Mesodermal cell (in vitro differentiated cells): Measurements from ENCODE around the gene MSGN1.
"Not testable (repeated sequence)": the region's sequence is repeated elsewhere in the genome, so short reads cannot be mapped to it uniquely, and the experiment has no call there.

Experiments used
- H3K27ac ChIP-seq: 2 replicates; pipeline ENCODE4 v1.7.0; 2013; ENCODE audit warnings: mild to moderate bottlenecking, low read depth, low read length, moderate library complexity; ENCODE audit not compliant: severe bottlenecking
- H3K36me3 ChIP-seq: 2 replicates; pipeline ENCODE4 v1.7.1; 2013; ENCODE audit warnings: mild to moderate bottlenecking, low read length, moderate library complexity; ENCODE audit not compliant: control insufficient read depth, insufficient read depth
- H3K4me1 ChIP-seq: one replicate; pipeline ENCODE4 v1.7.1; 2013; ENCODE audit warnings: mild to moderate bottlenecking, low read length; ENCODE audit not compliant: insufficient read depth, control insufficient read depth, poor library complexity, severe bottlenecking
- H3K4me3 ChIP-seq: 2 replicates; pipeline ENCODE4 v1.7.0; 2013; ENCODE audit warnings: low read length, control low read depth, mild to moderate bottlenecking; ENCODE audit not compliant: insufficient read depth, poor library complexity, severe bottlenecking; ENCODE audit errors: extremely low read depth
- H3K9me3 ChIP-seq: 2 replicates; pipeline ENCODE4 v1.7.1; 2013; ENCODE audit warnings: mild to moderate bottlenecking, low read length, moderate library complexity; ENCODE audit not compliant: control insufficient read depth
- WGBS, 2 experiments: methylation state at CpG; one replicate each; pipeline ENCODE4 v1.1.5; 2013; ENCODE audit warnings: missing lambda C conversion rate in 2 of 2; ENCODE audit not compliant: insufficient coverage in 2 of 2; 5-methylcytosine and 5-hydroxymethylcytosine counted together

Gene MSGN1

GRCh38 chr2:17822445-17823117 is 6.3 kb downstream of the MSGN1 start:
- Histone ChIP-seq H3K36me3 (no peaks in the 10 kb centered on the region), H3K9me3 (no peaks in the 10 kb centered on the region), H3K27ac (peak overlapping the region; percentile 62), H3K4me1 (peaks cover 12% of the 10 kb centered on the region), H3K4me3 (no peak overlapping the region)
- 60 to 90% methylated on average over 1 to 3 of the region's 4 CpGs for WGBS, 2 experiments

GRCh38 chr2:17823646-17824045 is 7.4 kb downstream of the MSGN1 start:
- WGBS, 2 experiments = 100% methylated on average over 1 of the region's 4 CpGs; no CpG with 5 or more reads in 1 of the 2 experiments
- peaks cover 12% of the 10 kb centered on the region for H3K4me1 ChIP-seq
- not testable (repeated sequence) for H3K4me3 ChIP-seq, H3K36me3 ChIP-seq, H3K27ac ChIP-seq, H3K9me3 ChIP-seq

- H3K4me3 ChIP-seq = no peak overlapping the region
- 48 to 55% methylated on average over 4 to 5 of the region's 5 CpGs for WGBS, 2 experiments
- H3K4me1 ChIP-seq = peaks cover 2% of the 10 kb centered on the region
- H3K9me3 ChIP-seq = no peaks in the 10 kb centered on the region
- no peaks in the 10 kb centered on the region for H3K36me3 ChIP-seq
- H3K27ac ChIP-seq = no peak overlapping the region
Measured at GRCh38 chr2:17827316-17827715, 11.1 kb downstream of the MSGN1 start.

DNA sequence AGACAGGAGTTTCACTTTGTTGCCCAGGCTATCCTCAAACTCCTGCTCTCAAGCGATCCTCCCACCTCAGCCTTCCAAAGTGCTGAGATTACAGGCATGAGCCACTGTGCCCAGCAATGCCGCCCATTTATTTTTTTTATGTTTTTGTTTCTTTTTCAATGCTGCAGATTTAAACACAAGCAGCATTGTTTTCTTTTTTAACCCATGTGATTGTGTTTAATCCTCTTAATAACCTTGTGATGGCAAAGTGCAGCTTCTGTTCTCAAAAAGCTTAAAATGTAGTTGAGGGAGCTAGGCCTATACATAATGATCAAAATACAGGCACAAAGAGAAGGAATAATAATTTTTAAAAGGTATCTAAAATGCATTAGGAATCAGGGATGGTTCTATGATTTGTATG is 11.5 kb downstream of the MSGN1 start:
- Histone ChIP-seq H3K27ac (no peak overlapping the region), H3K36me3 (no peaks in the 10 kb centered on the region), H3K4me3 (no peak overlapping the region), H3K9me3 (no peaks in the 10 kb centered on the region), H3K4me1 (no peaks in the 10 kb centered on the region)
- 100% methylated on average over 1 of the region's 2 CpGs; no CpG with 5 or more reads in 1 of the 2 experiments for WGBS, 2 experiments

GRCh38 chr2:17830053-17831034 is 14.1 kb downstream of the MSGN1 start:
- Histone ChIP-seq H3K27ac (no peak overlapping the region), H3K4me3 (no peak overlapping the region), H3K36me3 (no peaks in the 10 kb centered on the region), H3K4me1 (no peaks in the 10 kb centered on the region), H3K9me3 (no peaks in the 10 kb centered on the region)
- 16 to 17% methylated on average over 29 to 31 of the region's 37 CpGs for WGBS, 2 experiments

- H3K4me1 ChIP-seq = no peaks in the 10 kb centered on the region
- no peaks in the 10 kb centered on the region for H3K36me3 ChIP-seq
- no peak overlapping the region for H3K4me3 ChIP-seq
- no peak overlapping the region for H3K27ac ChIP-seq
- no peaks in the 10 kb centered on the region for H3K9me3 ChIP-seq
- 50 to 64% methylated on average over 2 of the region's 2 CpGs for WGBS, 2 experiments
Measured at GRCh38 chr2:17835516-17835915, 19.3 kb downstream of the MSGN1 start.

- 100% methylated on average over 1 to 2 of the region's 2 CpGs for WGBS, 2 experiments
- no peaks in the 10 kb centered on the region for H3K9me3 ChIP-seq
- H3K36me3 ChIP-seq = no peaks in the 10 kb centered on the region
- no peak overlapping the region for H3K27ac ChIP-seq
- H3K4me1 ChIP-seq = no peaks in the 10 kb centered on the region
- no peak overlapping the region for H3K4me3 ChIP-seq
Measured at GRCh38 chr2:17839959-17840358, 23.7 kb downstream of the MSGN1 start.

GRCh38 chr2:17843457-17843856 is 27.2 kb downstream of the MSGN1 start:
- Histone ChIP-seq H3K4me3 (no peak overlapping the region), H3K4me1 (no peaks in the 10 kb centered on the region), H3K9me3 (no peaks in the 10 kb centered on the region), H3K27ac (no peak overlapping the region), H3K36me3 (no peaks in the 10 kb centered on the region)
- WGBS, 2 experiments = 67 to 79% methylated on average over 2 of the region's 2 CpGs

GRCh38 chr2:17845806-17846205 is 29.5 kb downstream of the MSGN1 start:
- no peak overlapping the region for H3K4me3 ChIP-seq
- H3K4me1 ChIP-seq = no peaks in the 10 kb centered on the region
- WGBS, 2 experiments = 91 to 99% methylated on average over 7 of the region's 7 CpGs
- no peaks in the 10 kb centered on the region for H3K36me3 ChIP-seq
- H3K9me3 ChIP-seq = no peaks in the 10 kb centered on the region
- no peak overlapping the region for H3K27ac ChIP-seq

DNA sequence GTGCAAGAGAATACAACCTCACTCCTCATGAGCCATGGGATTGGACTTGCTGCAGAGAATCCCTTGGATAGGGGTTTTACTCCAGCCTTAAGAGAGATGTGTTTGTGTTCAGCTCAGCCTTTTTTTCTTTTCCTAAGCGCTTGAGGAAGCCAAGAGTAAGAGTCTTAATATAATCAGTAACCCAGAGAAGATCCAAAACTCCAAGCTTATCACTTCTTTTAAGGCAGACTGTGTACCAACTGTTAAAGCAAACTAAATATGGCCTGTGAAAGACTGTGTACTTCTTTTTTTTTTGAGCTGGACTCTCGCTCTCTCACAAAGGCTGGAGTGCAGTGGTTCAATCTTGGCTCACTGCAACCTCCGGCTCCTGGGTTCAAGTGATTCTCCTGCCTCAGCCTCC is 30.4 kb downstream of the MSGN1 start:
- Histone ChIP-seq H3K36me3 (no peaks in the 10 kb centered on the region), H3K27ac (no peak overlapping the region), H3K9me3 (no peaks in the 10 kb centered on the region), H3K4me1 (no peaks in the 10 kb centered on the region), H3K4me3 (no peak overlapping the region)
- WGBS, 2 experiments = 94% methylated on average over 2 of the region's 3 CpGs; no CpG with 5 or more reads in 1 of the 2 experiments
